HEK293T (cell line): Measurements from ENCODE around the gene CSKMT.

Source experiments
- BHLHE40 ChIP-seq: fragments of 450-650 bp; IDR thresholded peaks from 2 replicates; pipeline ENCODE4 v1.6.1; 2016; ENCODE audit warnings: mild to moderate bottlenecking, moderate library complexity, borderline replicate concordance
- ELF4 ChIP-seq: fragments of 450-650 bp; IDR thresholded peaks from 2 replicates; pipeline ENCODE4 v1.6.1; 2017; ENCODE audit warnings: antibody characterized with exemption
- FOXA1 ChIP-seq: fragments of 450-650 bp; IDR thresholded peaks from 2 replicates; pipeline ENCODE4 v1.6.1; 2016; ENCODE audit warnings: mild to moderate bottlenecking
- FOXM1 ChIP-seq: fragments of 450-650 bp; IDR thresholded peaks from 2 replicates; pipeline ENCODE4 v1.6.1; 2017; ENCODE audit warnings: mild to moderate bottlenecking, borderline replicate concordance
- HDGF ChIP-seq: fragments of 450-650 bp; IDR thresholded peaks from 2 replicates; pipeline ENCODE4 v1.6.1; 2017; ENCODE audit warnings: antibody characterized with exemption, borderline replicate concordance
- L3MBTL2 ChIP-seq: fragments of 450-650 bp; conservative IDR thresholded peaks from 2 replicates; pipeline ENCODE4 v1.6.1; 2016; ENCODE audit warnings: mild to moderate bottlenecking
- SP1 ChIP-seq: fragments of 450-650 bp; IDR thresholded peaks from 2 replicates; pipeline ENCODE4 v1.6.1; 2017
- SUZ12 ChIP-seq: fragments of 450-650 bp; IDR thresholded peaks from 2 replicates; pipeline ENCODE4 v1.6.1; 2016; ENCODE audit warnings: mild to moderate bottlenecking
- ZNF384 ChIP-seq: fragments of 450-650 bp; IDR thresholded peaks from 2 replicates; pipeline ENCODE4 v1.6.1; 2016

DNA sequence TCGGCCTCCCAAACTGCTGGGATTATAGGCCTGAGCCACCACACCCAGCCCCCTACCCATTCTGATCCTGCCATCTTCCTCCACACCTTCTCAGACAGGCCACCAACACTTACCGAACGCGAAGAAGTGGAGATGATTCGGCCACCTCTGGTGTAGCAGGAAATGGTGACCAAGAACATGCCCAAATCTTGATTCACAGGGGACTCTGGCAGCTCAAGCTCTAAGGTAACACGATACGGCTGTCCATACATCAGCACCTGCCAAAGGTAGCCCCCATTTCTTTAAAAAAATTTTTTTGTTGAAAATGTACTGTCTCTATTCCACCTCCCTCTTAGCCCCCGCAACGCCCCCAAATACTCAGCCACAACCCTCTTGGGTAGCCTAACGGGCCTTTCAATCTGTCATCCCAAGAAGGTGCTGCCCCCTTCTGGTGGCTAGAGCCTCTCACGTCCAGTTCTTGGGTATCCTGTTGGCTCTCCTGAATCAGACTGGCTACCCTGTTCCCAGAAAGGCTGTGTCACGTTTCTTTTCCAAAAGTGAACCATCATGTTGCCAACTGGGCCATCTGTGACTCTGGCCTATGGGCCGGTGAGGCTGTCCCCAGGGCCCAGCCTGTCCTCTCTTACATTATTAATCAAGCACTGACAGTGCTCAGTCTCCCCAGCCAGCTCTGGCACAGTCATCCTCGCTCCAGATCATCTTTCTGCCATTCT lies 29.5 kb downstream of the CSKMT start:
- TF ChIP-seq FOXM1 (no peak), BHLHE40 (no peak), FOXA1 (no peak), SP1 (no peak), ZNF384 (no peak), HDGF (no peak), ELF4 (no peak), SUZ12 (no peak), L3MBTL2 (no peak)
